ENCODE results near the gene QTRT2.

The QTRT2 gene

GRCh38 chr3:114101101-114101500 is 44.6 kb downstream of the QTRT2 start:
- Histone ChIP-seq H3K4ac (ENCODE audit: low read length) (no peak overlapping the region), H3K27ac (replicated peaks; ENCODE audit: low read length) (no peak overlapping the region), H2BK5ac (ENCODE audit: low read length) (no peak overlapping the region), H2AFZ (ENCODE audit: low read length) (peak overlapping the region; percentile 5), H2AK5ac (ENCODE audit: low read depth, low read length) (no peak overlapping the region), H3K4me2 (ENCODE audit: insufficient read depth, low read length, poor library complexity, severe bottlenecking) (no peak overlapping the region), H3K9me3 (replicated peaks in 1 of 2; ENCODE audit: control insufficient read depth in 2 of 2, insufficient read depth in 1 of 2, low read depth in 1 of 2, low read length in 2 of 2) (no peaks in the 10 kb centered on the region), H4K8ac (ENCODE audit: low read depth, low read length) (no peak overlapping the region), H2BK120ac (ENCODE audit: low read depth, low read length) (no peak overlapping the region), H3K4me3 (ENCODE audit: low read length in 2 of 2) (no peak overlapping the region), H3K18ac (ENCODE audit: low read length) (no peak overlapping the region), H3K36me3 (replicated peaks in 1 of 2; ENCODE audit: control insufficient read depth in 2 of 2, insufficient read depth in 2 of 2, low read length in 2 of 2) (no peaks in the 10 kb centered on the region), H3K4me1 (ENCODE audit: control insufficient read depth in 2 of 2, insufficient read depth in 1 of 2, low read depth in 1 of 2, low read length in 2 of 2) (peaks cover 2 to 5% of the 10 kb centered on the region in 2 donors), H3K27me3 (ENCODE audit: control insufficient read depth in 3 of 3, insufficient read depth in 3 of 3, low read depth in 1 of 3, low read length in 3 of 3) (no peaks in the 10 kb centered on the region), H3K79me1 (ENCODE audit: low read depth, low read length) (no peaks in the 10 kb centered on the region), H2BK15ac (ENCODE audit: low read length) (no peak overlapping the region), H3K9ac (ENCODE audit: low read depth, low read length, poor library complexity) (no peak overlapping the region), H3K23ac (ENCODE audit: low read depth, low read length, poor library complexity) (no peak overlapping the region), H3K14ac (ENCODE audit: low read length) (no peak overlapping the region), H4K91ac (ENCODE audit: low read depth, low read length, poor library complexity) (no peak overlapping the region), H2BK12ac (ENCODE audit: low read length) (no peak overlapping the region)
- no peak for DNase-seq (ENCODE audit: low spot score)
- WGBS, 2 donors (ENCODE audit: extremely low coverage in 2 of 2, insufficient read length in 2 of 2, insufficient replicate concordance in 1 of 2) = no CpG with 5 or more reads among the region's 1 CpG

- H3K18ac ChIP-seq (ENCODE audit: low read length) = peak overlapping the region; percentile 83
- H3K9me3 ChIP-seq (replicated peaks in 1 of 2; ENCODE audit: control insufficient read depth in 2 of 2, insufficient read depth in 1 of 2, low read depth in 1 of 2, low read length in 2 of 2) = no peaks in the 10 kb centered on the region
- no peak for DNase-seq (ENCODE audit: low spot score)
- WGBS, 2 donors (ENCODE audit: extremely low coverage in 2 of 2, insufficient read length in 2 of 2, insufficient replicate concordance in 1 of 2) = no CpG with 5 or more reads among the region's 27 CpGs
- H4K91ac ChIP-seq (ENCODE audit: low read depth, low read length, poor library complexity) = no peak overlapping the region
- H3K36me3 ChIP-seq (replicated peaks in 1 of 2; ENCODE audit: control insufficient read depth in 2 of 2, insufficient read depth in 2 of 2, low read length in 2 of 2) = no peaks in the 10 kb centered on the region
- no peak overlapping the region for H2BK12ac ChIP-seq (ENCODE audit: low read length)
- H3K9ac ChIP-seq (ENCODE audit: low read depth, low read length, poor library complexity) = peak overlapping the region; percentile 4
- H3K4me1 ChIP-seq (ENCODE audit: control insufficient read depth in 2 of 2, insufficient read depth in 1 of 2, low read depth in 1 of 2, low read length in 2 of 2) = peaks cover 2 to 8% of the 10 kb centered on the region in 2 donors
- no peak overlapping the region for H3K4ac ChIP-seq (ENCODE audit: low read length)
- H3K23ac ChIP-seq (ENCODE audit: low read depth, low read length, poor library complexity) = no peak overlapping the region
- H2AFZ ChIP-seq (ENCODE audit: low read length) = no peak overlapping the region
- peak overlapping the region; percentile 49 for H2BK15ac ChIP-seq (ENCODE audit: low read length)
- no peaks in the 10 kb centered on the region for H3K79me1 ChIP-seq (ENCODE audit: low read depth, low read length)
- no peak overlapping the region for H4K8ac ChIP-seq (ENCODE audit: low read depth, low read length)
- H2BK5ac ChIP-seq (ENCODE audit: low read length) = peak overlapping the region; percentile 66
- H3K27ac ChIP-seq (replicated peaks; ENCODE audit: low read length) = no peak overlapping the region
- no peak overlapping the region for H3K4me2 ChIP-seq (ENCODE audit: insufficient read depth, low read length, poor library complexity, severe bottlenecking)
- H3K27me3 ChIP-seq (ENCODE audit: control insufficient read depth in 3 of 3, insufficient read depth in 3 of 3, low read depth in 1 of 3, low read length in 3 of 3) = no peaks in the 10 kb centered on the region
- no peak overlapping the region for H3K4me3 ChIP-seq (ENCODE audit: low read length in 2 of 2)
- H3K14ac ChIP-seq (ENCODE audit: low read length) = no peak overlapping the region
- H2BK120ac ChIP-seq (ENCODE audit: low read depth, low read length) = peak overlapping the region; percentile 61
- H2AK5ac ChIP-seq (ENCODE audit: low read depth, low read length) = no peak overlapping the region
Measured at GRCh38 chr3:114103181-114103580, 46.6 kb downstream of the QTRT2 start.

GRCh38 chr3:114103858-114104257 is 47.3 kb downstream of the QTRT2 start:
- no peak overlapping the region for H4K8ac ChIP-seq (ENCODE audit: low read depth, low read length)
- no peak overlapping the region for H3K4ac ChIP-seq (ENCODE audit: low read length)
- H3K14ac ChIP-seq (ENCODE audit: low read length) = no peak overlapping the region
- H3K9me3 ChIP-seq (replicated peaks in 1 of 2; ENCODE audit: control insufficient read depth in 2 of 2, insufficient read depth in 1 of 2, low read depth in 1 of 2, low read length in 2 of 2) = no peaks in the 10 kb centered on the region
- H3K9ac ChIP-seq (ENCODE audit: low read depth, low read length, poor library complexity) = no peak overlapping the region
- H3K36me3 ChIP-seq (replicated peaks in 1 of 2; ENCODE audit: control insufficient read depth in 2 of 2, insufficient read depth in 2 of 2, low read length in 2 of 2) = no peaks in the 10 kb centered on the region
- H2AK5ac ChIP-seq (ENCODE audit: low read depth, low read length) = no peak overlapping the region
- H2BK5ac ChIP-seq (ENCODE audit: low read length) = no peak overlapping the region
- no peaks in the 10 kb centered on the region for H3K27me3 ChIP-seq (ENCODE audit: control insufficient read depth in 3 of 3, insufficient read depth in 3 of 3, low read depth in 1 of 3, low read length in 3 of 3)
- WGBS, 2 donors (ENCODE audit: extremely low coverage in 2 of 2, insufficient read length in 2 of 2, insufficient replicate concordance in 1 of 2) = no CpG with 5 or more reads among the region's 4 CpGs
- no peak overlapping the region for H3K4me2 ChIP-seq (ENCODE audit: insufficient read depth, low read length, poor library complexity, severe bottlenecking)
- no peak overlapping the region for H2BK120ac ChIP-seq (ENCODE audit: low read depth, low read length)
- H3K4me1 ChIP-seq (ENCODE audit: control insufficient read depth in 2 of 2, insufficient read depth in 1 of 2, low read depth in 1 of 2, low read length in 2 of 2) = peaks cover 2 to 8% of the 10 kb centered on the region in 2 donors
- H3K79me1 ChIP-seq (ENCODE audit: low read depth, low read length) = no peaks in the 10 kb centered on the region
- DNase-seq (ENCODE audit: low spot score) = no peak
- H3K4me3 ChIP-seq (ENCODE audit: low read length in 2 of 2) = no peak overlapping the region
- no peak overlapping the region for H3K27ac ChIP-seq (replicated peaks; ENCODE audit: low read length)
- H2AFZ ChIP-seq (ENCODE audit: low read length) = no peak overlapping the region
- H3K23ac ChIP-seq (ENCODE audit: low read depth, low read length, poor library complexity) = no peak overlapping the region
- H2BK15ac ChIP-seq (ENCODE audit: low read length) = no peak overlapping the region
- H2BK12ac ChIP-seq (ENCODE audit: low read length) = no peak overlapping the region
- no peak overlapping the region for H3K18ac ChIP-seq (ENCODE audit: low read length)
- no peak overlapping the region for H4K91ac ChIP-seq (ENCODE audit: low read depth, low read length, poor library complexity)

DNA sequence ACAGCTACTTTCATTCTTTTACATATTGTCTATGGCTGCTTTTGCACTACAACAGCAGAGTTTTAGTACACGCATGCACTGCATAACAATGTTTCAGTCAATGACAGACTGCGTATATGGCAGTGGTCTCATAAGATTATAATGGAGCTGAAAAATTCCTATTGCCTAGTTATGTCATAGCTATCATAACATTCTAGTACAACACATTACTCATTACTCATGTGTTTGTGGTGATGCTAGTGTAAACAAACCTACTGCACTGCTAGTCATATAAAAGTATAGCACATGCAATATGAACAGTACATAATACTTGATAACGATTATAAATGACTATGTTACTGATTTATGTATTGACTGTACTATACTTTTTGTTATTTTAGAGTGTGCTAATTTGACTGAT is 47.9 kb downstream of the QTRT2 start:
- no peak overlapping the region for H2AFZ ChIP-seq (ENCODE audit: low read length)
- no peak overlapping the region for H4K91ac ChIP-seq (ENCODE audit: low read depth, low read length, poor library complexity)
- peaks cover 2 to 8% of the 10 kb centered on the region in 2 donors for H3K4me1 ChIP-seq (ENCODE audit: control insufficient read depth in 2 of 2, insufficient read depth in 1 of 2, low read depth in 1 of 2, low read length in 2 of 2)
- H3K23ac ChIP-seq (ENCODE audit: low read depth, low read length, poor library complexity) = no peak overlapping the region
- WGBS, 2 donors (ENCODE audit: extremely low coverage in 2 of 2, insufficient read length in 2 of 2, insufficient replicate concordance in 1 of 2) = no CpG with 5 or more reads among the region's 3 CpGs
- H3K36me3 ChIP-seq (replicated peaks in 1 of 2; ENCODE audit: control insufficient read depth in 2 of 2, insufficient read depth in 2 of 2, low read length in 2 of 2) = no peaks in the 10 kb centered on the region
- H2BK12ac ChIP-seq (ENCODE audit: low read length) = no peak overlapping the region
- no peak overlapping the region for H3K9ac ChIP-seq (ENCODE audit: low read depth, low read length, poor library complexity)
- no peak overlapping the region for H4K8ac ChIP-seq (ENCODE audit: low read depth, low read length)
- DNase-seq (ENCODE audit: low spot score) = no peak
- no peaks in the 10 kb centered on the region for H3K79me1 ChIP-seq (ENCODE audit: low read depth, low read length)
- H3K27me3 ChIP-seq (ENCODE audit: control insufficient read depth in 3 of 3, insufficient read depth in 3 of 3, low read depth in 1 of 3, low read length in 3 of 3) = no peaks in the 10 kb centered on the region
- H2BK15ac ChIP-seq (ENCODE audit: low read length) = no peak overlapping the region
- H3K18ac ChIP-seq (ENCODE audit: low read length) = no peak overlapping the region
- no peak overlapping the region for H2BK120ac ChIP-seq (ENCODE audit: low read depth, low read length)
- H3K4me3 ChIP-seq (ENCODE audit: low read length in 2 of 2) = no peak overlapping the region
- no peak overlapping the region for H3K14ac ChIP-seq (ENCODE audit: low read length)
- no peak overlapping the region for H3K4me2 ChIP-seq (ENCODE audit: insufficient read depth, low read length, poor library complexity, severe bottlenecking)
- no peak overlapping the region for H2BK5ac ChIP-seq (ENCODE audit: low read length)
- H2AK5ac ChIP-seq (ENCODE audit: low read depth, low read length) = no peak overlapping the region
- no peak overlapping the region for H3K4ac ChIP-seq (ENCODE audit: low read length)
- H3K27ac ChIP-seq (replicated peaks; ENCODE audit: low read length) = no peak overlapping the region
- no peaks in the 10 kb centered on the region for H3K9me3 ChIP-seq (replicated peaks in 1 of 2; ENCODE audit: control insufficient read depth in 2 of 2, insufficient read depth in 1 of 2, low read depth in 1 of 2, low read length in 2 of 2)
